ENCODE measurements around the gene RAPGEF4. TPM values are rescaled to one million over a fixed set of nuclear protein-coding genes. Genes with fewer than 3 reads are reported as not detected.
A peak's percentile ranks its signal among the peaks of the same experiment; 100 is the strongest.

The RAPGEF4 gene
- total and polyA plus RNA-seq, 4 donors = 6.4 to 33.5 (median 8.6) TPM

DNA sequence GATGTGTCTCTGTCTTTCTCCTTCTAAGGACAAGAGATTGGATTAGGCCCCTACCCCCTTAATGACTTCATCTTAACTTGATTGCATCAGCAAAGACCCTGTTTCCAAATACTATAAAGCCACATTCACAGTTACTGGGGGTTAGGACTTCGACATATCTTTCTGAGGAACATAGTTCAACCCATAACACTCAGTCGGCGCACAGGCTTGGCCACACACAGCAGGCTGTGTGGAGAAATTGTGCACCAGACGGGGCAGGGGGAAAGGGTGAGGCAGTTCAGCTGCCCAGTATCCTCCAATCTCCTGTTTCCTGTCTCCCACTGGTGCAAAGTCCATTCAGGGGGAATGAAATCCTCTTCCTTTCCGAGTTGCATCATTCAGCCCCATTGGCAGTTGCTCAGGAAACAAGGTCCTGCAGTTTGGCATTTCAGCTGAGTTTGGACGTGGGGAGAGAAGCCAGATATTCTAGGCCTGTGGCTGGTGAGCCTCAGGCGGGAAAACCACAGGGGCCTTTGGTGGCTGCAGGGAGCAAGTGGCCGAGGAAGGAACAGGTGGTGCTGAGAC lies 9.4 kb upstream of the RAPGEF4 start:
- no peaks in the 10 kb centered on the region for H3K9me3 ChIP-seq (ENCODE audit: control insufficient read depth in 4 of 4, insufficient read depth in 3 of 4, low read length in 3 of 4)
- H3K27ac ChIP-seq (ENCODE audit: low read depth in 1 of 2, low read length in 1 of 2) = no peak overlapping the region
- H3K27me3 ChIP-seq (ENCODE audit: control insufficient read depth in 3 of 3, insufficient read depth in 3 of 3, low read length in 2 of 3) = no peaks in the 10 kb centered on the region
- TF ChIP-seq, protein P1, sequence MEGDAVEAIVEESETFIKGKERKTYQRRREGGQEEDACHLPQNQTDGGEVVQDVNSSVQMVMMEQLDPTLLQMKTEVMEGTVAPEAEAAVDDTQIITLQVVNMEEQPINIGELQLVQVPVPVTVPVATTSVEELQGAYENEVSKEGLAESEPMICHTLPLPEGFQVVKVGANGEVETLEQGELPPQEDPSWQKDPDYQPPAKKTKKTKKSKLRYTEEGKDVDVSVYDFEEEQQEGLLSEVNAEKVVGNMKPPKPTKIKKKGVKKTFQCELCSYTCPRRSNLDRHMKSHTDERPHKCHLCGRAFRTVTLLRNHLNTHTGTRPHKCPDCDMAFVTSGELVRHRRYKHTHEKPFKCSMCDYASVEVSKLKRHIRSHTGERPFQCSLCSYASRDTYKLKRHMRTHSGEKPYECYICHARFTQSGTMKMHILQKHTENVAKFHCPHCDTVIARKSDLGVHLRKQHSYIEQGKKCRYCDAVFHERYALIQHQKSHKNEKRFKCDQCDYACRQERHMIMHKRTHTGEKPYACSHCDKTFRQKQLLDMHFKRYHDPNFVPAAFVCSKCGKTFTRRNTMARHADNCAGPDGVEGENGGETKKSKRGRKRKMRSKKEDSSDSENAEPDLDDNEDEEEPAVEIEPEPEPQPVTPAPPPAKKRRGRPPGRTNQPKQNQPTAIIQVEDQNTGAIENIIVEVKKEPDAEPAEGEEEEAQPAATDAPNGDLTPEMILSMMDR (IDR thresholded peaks at IDR 0.05; ENCODE audit: control extremely low read depth, extremely low read depth) = no peak
- WGBS, 2 donors = 33 to 68% methylated on average over 8 of the region's 8 CpGs
- DNase-seq = no peak
- no peak for ATAC-seq (ENCODE audit: insufficient read depth, low FRiP score)
- H3K4me1 ChIP-seq (ENCODE audit: control insufficient read depth in 5 of 5, insufficient read depth in 5 of 5, low read length in 5 of 5) = no peaks in the 10 kb centered on the region
- no peaks in the 10 kb centered on the region for H3K36me3 ChIP-seq (ENCODE audit: control insufficient read depth in 4 of 4, insufficient read depth in 4 of 4, low read length in 4 of 4)
- H3K4me3 ChIP-seq = no peak overlapping the region
- no peak overlapping the region for H3K9ac ChIP-seq (ENCODE audit: insufficient read depth in 1 of 2, low read length in 2 of 2)

DNA sequence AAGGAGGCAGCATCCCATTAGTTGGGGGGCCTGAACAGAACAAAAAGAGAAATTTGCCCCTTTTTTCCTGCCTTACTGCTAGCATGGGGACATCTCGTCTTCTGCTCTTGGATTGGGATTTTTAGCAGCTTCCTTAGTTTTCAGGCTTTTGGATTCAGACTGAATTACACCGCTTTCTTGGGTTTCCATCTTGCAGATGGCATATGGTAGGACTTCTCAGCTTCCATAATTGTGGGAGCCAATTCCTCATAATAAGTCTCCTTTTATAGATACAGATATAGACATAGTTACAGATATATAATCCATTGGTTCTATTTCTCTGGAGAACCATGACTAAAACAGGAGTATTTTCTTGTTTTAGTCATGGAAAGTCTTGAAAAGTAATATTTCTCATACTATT lies 5.2 kb upstream of the RAPGEF4 start:
- TF ChIP-seq, protein P1 (IDR thresholded peaks at IDR 0.05; ENCODE audit: control extremely low read depth, extremely low read depth) = no peak
- DNase-seq (no peak), ATAC-seq (ENCODE audit: insufficient read depth, low FRiP score) (no peak)
- H3K4me1 ChIP-seq (ENCODE audit: control insufficient read depth in 5 of 5, insufficient read depth in 5 of 5, low read length in 5 of 5) = peaks cover 0 to 4% (median 0%) of the 10 kb centered on the region in 5 donors
- H3K27me3 ChIP-seq (ENCODE audit: control insufficient read depth in 3 of 3, insufficient read depth in 3 of 3, low read length in 2 of 3) = peaks cover 0 to 17% (median 10%) of the 10 kb centered on the region in 3 donors
- WGBS, 2 donors = 94 to 100% methylated on average over 2 of the region's 2 CpGs
- H3K9me3 ChIP-seq (ENCODE audit: control insufficient read depth in 4 of 4, insufficient read depth in 3 of 4, low read length in 3 of 4) = no peaks in the 10 kb centered on the region
- H3K36me3 ChIP-seq (ENCODE audit: control insufficient read depth in 4 of 4, insufficient read depth in 4 of 4, low read length in 4 of 4) = no peaks in the 10 kb centered on the region
- H3K4me3 ChIP-seq = no peak overlapping the region
- no peak overlapping the region for H3K27ac ChIP-seq (ENCODE audit: low read depth in 1 of 2, low read length in 1 of 2)
- H3K9ac ChIP-seq (ENCODE audit: insufficient read depth in 1 of 2, low read length in 2 of 2) = no peak overlapping the region

DNA sequence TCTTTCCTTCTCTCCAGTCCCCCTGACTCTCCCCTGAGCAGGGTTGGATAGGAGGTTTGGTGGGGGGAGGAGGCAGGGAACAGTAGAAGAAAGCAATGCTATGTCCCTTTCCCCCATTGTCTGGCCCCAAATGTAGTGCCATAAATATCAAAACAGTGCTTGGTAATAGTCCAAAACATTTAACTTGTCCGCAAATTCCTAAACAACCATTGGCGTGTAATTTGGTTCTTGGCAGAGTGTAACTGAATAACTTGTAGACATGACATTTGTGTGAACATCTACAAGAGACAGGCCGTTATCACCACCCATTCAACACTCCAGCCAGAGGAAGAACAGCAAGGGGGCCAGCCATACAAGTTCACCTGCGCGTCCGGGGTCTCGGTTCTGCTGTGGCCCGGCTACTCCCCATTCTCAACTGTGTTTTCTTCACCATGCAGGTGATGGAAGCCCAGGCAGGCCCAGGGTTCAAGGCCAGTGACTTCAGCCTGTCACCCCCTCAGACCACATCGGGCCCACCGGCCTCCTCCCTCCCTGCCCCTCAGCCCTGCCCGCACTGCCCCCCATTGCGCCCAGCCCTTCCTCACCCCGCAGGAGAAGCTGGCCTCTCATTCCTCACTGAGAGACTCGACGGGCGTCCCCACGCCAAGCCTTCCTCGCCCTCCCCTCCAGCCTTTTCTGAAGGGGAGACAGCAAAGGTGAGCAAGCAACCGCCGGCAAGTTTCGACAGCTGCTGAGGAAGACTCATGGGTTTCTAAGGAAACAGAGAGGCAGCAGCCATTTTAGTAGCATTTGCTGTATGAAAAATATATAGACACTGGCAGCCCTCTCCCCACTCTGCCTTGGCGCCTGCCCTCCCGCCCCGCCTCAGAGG lies 699 bp upstream of the RAPGEF4 start:
- DNase-seq (peak in 2 of 3 donors; percentile 19 to 28), ATAC-seq (ENCODE audit: insufficient read depth, low FRiP score) (no peak)
- no peaks in the 10 kb centered on the region for H3K9me3 ChIP-seq (ENCODE audit: control insufficient read depth in 4 of 4, insufficient read depth in 3 of 4, low read length in 3 of 4)
- H3K36me3 ChIP-seq (ENCODE audit: control insufficient read depth in 4 of 4, insufficient read depth in 4 of 4, low read length in 4 of 4) = no peaks in the 10 kb centered on the region
- H3K4me3 ChIP-seq = no peak overlapping the region
- H3K4me1 ChIP-seq (ENCODE audit: control insufficient read depth in 5 of 5, insufficient read depth in 5 of 5, low read length in 5 of 5) = peaks cover 0 to 10% (median 4%) of the 10 kb centered on the region in 5 donors
- H3K27me3 ChIP-seq (ENCODE audit: control insufficient read depth in 3 of 3, insufficient read depth in 3 of 3, low read length in 2 of 3) = peaks cover 0 to 46% (median 34%) of the 10 kb centered on the region in 3 donors
- TF ChIP-seq, protein P1 (IDR thresholded peaks at IDR 0.05; ENCODE audit: control extremely low read depth, extremely low read depth) = no peak
- H3K9ac ChIP-seq (ENCODE audit: insufficient read depth in 1 of 2, low read length in 2 of 2) = no peak overlapping the region
- 43 to 45% methylated on average over 21 to 24 of the region's 24 CpGs for WGBS, 2 donors
- no peak overlapping the region for H3K27ac ChIP-seq (ENCODE audit: low read depth in 1 of 2, low read length in 1 of 2)
